Nephron progenitor cell (in vitro differentiated cells): ENCODE results near the gene TBPL1.

Experiments used
- DNase-seq: peaks from one replicate; pipeline ENCODE4 v3.0.0; 2021
- H3K27ac Mint-ChIP-seq: 2 replicates; pipeline ENCODE4 v1.8.0; 2021; ENCODE audit warnings: mild to moderate bottlenecking, moderate library complexity, mixed read lengths
- H3K27me3 Mint-ChIP-seq: 2 replicates; pipeline ENCODE4 v1.8.0; 2021; ENCODE audit warnings: mild to moderate bottlenecking, low read depth, mixed read lengths; ENCODE audit not compliant: poor library complexity
- H3K36me3 Mint-ChIP-seq: 2 replicates; pipeline ENCODE4 v1.8.0; 2021; ENCODE audit warnings: low read depth, mixed read lengths
- H3K4me1 Mint-ChIP-seq: 2 replicates; pipeline ENCODE4 v1.8.0; 2021; ENCODE audit warnings: mixed read lengths
- H3K4me3 Mint-ChIP-seq: 2 replicates; pipeline ENCODE4 v1.8.0; 2021; ENCODE audit warnings: mild to moderate bottlenecking, moderate library complexity, mixed read lengths
- H3K9me3 Mint-ChIP-seq: 2 replicates; pipeline ENCODE4 v1.8.0; 2021; ENCODE audit warnings: mild to moderate bottlenecking, moderate library complexity, mixed read lengths
- TF ChIP-seq, protein P1 (sequence below): fragments of 200-600 bp; sonication (generic); IDR thresholded peaks from 2 replicates; pipeline ENCODE4 v1.5.0; 2021; ENCODE audit warnings: antibody characterized with exemption

TBPL1 gene

DNA sequence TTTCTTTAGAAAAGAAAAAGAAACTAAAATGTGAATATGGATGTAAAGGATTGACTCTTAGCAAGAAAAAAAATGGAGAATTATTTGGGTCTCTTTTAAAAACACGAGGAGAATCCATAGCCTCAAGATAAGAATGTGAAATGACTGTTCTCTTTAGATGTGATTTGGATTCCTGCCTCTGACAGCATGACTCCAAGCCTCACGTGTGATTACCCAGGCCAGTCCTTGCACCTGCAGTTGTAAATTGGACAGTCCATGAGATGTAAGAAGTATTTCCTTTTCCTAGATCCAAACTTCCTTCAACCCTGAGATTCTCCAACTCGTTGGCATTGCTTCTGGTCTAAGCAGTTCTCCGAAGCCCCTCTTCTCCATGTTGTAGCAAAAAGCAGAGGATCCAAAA is 67.5 kb downstream of the TBPL1 start:
- H3K27me3 Mint-ChIP-seq: no peaks in the 10 kb centered on the region
- peaks cover 23% of the 10 kb centered on the region for H3K4me1 Mint-ChIP-seq
- H3K36me3 Mint-ChIP-seq: peaks cover 15% of the 10 kb centered on the region
- no peak overlapping the region for H3K27ac Mint-ChIP-seq
- H3K4me3 Mint-ChIP-seq: no peak overlapping the region
- TF ChIP-seq, protein P1, sequence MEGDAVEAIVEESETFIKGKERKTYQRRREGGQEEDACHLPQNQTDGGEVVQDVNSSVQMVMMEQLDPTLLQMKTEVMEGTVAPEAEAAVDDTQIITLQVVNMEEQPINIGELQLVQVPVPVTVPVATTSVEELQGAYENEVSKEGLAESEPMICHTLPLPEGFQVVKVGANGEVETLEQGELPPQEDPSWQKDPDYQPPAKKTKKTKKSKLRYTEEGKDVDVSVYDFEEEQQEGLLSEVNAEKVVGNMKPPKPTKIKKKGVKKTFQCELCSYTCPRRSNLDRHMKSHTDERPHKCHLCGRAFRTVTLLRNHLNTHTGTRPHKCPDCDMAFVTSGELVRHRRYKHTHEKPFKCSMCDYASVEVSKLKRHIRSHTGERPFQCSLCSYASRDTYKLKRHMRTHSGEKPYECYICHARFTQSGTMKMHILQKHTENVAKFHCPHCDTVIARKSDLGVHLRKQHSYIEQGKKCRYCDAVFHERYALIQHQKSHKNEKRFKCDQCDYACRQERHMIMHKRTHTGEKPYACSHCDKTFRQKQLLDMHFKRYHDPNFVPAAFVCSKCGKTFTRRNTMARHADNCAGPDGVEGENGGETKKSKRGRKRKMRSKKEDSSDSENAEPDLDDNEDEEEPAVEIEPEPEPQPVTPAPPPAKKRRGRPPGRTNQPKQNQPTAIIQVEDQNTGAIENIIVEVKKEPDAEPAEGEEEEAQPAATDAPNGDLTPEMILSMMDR: no peak
- DNase-seq: no peak
- H3K9me3 Mint-ChIP-seq: peaks cover 5% of the 10 kb centered on the region

DNA sequence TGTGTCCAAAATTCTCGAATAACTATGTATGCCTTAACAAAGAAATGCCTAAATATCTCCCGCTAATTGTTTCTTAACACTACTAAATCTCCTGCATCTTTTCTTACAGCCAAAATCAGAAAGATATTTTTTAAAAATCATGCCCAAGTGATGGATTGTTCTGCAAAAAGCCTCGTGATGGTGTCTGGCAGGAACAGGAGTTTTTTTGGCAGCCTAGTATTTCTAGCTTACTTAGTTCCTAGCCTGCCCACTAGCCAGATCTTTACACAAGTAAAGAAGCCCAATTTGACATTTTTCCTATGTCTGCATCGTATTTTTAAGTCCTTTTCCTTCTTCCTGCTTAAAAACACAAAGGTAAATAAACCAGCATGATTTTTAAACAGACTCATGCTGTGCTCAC is 67.9 kb downstream of the TBPL1 start:
- peaks cover 23% of the 10 kb centered on the region for H3K4me1 Mint-ChIP-seq
- TF ChIP-seq, protein P1: no peak
- no peak for DNase-seq

DNA sequence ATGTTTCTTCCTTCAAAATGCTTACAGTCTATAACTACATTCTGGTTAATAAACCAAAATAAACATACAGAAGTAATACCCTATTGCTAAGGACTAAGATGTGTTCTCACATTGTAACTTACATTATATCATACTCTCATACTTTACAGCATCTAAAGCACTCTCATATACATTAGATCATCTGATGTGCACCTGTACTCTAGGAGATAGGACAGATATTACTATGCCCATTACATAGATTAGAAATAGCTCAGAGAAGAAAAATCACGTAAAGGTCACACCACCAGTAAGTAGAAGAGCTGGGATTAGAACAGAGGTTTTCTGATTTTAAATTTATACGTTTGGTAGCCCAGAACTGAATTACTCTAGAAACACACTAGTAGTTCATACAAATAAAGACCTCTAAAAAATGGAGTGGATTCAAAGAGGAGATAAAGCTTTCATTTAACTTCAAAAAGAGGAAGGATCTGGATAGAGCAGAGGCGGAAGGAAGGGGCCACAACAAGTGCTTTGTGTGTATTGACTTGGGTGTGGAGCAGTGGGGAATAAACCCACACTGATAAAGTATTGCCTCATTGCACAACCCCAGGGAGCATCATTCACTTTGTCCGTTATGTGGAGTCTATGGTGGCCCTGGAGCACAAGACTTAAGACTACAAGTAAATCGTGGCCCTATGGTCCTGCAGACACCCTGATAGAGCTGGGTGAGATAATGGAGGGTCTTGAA is 68.5 kb downstream of the TBPL1 start:
- TF ChIP-seq, protein P1: no peak
- peaks cover 15% of the 10 kb centered on the region for H3K36me3 Mint-ChIP-seq

More for the DNA sequence above, 67.9 kb downstream of the TBPL1 start:
- Mint-ChIP-seq H3K4me3 (no peak overlapping the region), H3K36me3 (peaks cover 15% of the 10 kb centered on the region), H3K27ac (no peak overlapping the region), H3K9me3 (peaks cover 5% of the 10 kb centered on the region), H3K27me3 (no peaks in the 10 kb centered on the region)

DNA sequence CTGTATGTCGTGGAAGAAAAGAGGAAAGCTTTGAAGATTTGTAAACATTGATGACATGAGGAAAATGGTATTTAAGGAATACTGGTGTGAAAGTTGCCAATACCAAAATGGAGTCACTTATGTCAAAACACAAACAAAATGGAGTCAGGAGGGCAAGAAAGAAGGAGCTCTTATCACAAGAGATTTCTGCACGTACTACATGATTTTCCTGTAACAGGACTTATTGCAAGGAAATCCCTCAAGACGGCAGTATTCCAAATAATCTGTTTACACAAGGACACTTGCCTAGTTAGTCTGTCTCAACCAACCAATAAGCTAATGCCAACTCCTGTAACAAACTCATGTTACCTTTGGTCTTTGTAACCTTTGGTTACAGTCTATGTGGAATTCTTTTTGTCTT is 69.6 kb downstream of the TBPL1 start:
- TF ChIP-seq, protein P1: no peak
- no peaks in the 10 kb centered on the region for H3K27me3 Mint-ChIP-seq
- peaks cover 15% of the 10 kb centered on the region for H3K36me3 Mint-ChIP-seq
- no peaks in the 10 kb centered on the region for H3K9me3 Mint-ChIP-seq
- no peak overlapping the region for H3K4me3 Mint-ChIP-seq
- DNase-seq: no peak
- peaks cover 17% of the 10 kb centered on the region for H3K4me1 Mint-ChIP-seq
- H3K27ac Mint-ChIP-seq: no peak overlapping the region

More for the DNA sequence above, 68.5 kb downstream of the TBPL1 start:
- Mint-ChIP-seq H3K4me3 (no peak overlapping the region), H3K27ac (no peak overlapping the region), H3K27me3 (no peaks in the 10 kb centered on the region), H3K9me3 (peaks cover 2% of the 10 kb centered on the region), H3K4me1 (peaks cover 20% of the 10 kb centered on the region)
- no peak for DNase-seq

DNA sequence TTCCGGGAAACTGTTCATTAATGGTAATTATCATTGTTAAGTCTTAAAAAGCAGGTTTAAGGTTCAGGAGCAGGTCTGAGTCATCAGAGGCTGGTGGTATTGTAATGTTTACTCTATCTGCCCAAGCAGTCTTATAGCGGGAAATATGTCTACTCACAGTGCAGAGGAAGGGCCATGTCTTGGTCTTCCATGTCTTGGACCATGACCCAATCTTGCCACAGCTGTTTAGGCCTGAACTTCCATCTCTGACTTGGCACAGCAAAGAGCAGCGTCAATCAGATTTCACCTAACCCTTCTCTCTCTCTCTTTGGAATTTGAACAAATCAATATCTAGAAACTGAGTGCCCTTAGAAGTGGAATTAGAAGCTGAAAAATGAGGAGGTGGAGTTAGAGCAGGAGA is 73.6 kb downstream of the TBPL1 start:
- DNase-seq: no peak
- H3K27me3 Mint-ChIP-seq: peaks cover 4% of the 10 kb centered on the region
- peaks cover 23% of the 10 kb centered on the region for H3K4me1 Mint-ChIP-seq
- no peak overlapping the region for H3K4me3 Mint-ChIP-seq
- no peaks in the 10 kb centered on the region for H3K9me3 Mint-ChIP-seq
- TF ChIP-seq, protein P1: no peak
- H3K27ac Mint-ChIP-seq: no peak overlapping the region
- peaks cover 10% of the 10 kb centered on the region for H3K36me3 Mint-ChIP-seq

DNA sequence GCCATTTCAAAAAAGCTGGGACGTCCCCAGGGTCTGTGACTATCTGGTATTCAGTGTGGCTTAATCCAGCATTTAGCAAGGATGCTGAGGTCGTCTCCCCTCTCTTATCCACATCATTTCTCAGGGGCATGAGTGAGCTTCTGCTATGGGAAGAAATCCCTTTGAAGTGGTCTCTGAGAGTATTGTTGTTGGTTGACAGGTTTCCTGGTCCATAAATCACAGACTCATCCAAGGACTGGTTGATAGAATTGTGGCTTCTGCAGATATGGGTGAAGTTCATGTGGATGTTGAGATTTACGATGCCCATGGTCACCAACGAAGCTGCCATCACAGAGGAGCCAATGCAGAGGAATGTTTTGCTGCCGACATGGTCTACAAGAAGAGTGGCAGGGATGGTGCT is 75.4 kb downstream of the TBPL1 start:
- TF ChIP-seq, protein P1: no peak
- Mint-ChIP-seq H3K9me3 (no peaks in the 10 kb centered on the region), H3K4me1 (peaks cover 18% of the 10 kb centered on the region), H3K36me3 (peaks cover 10% of the 10 kb centered on the region), H3K4me3 (no peak overlapping the region), H3K27ac (no peak overlapping the region), H3K27me3 (peaks cover 4% of the 10 kb centered on the region)
- DNase-seq: no peak
